ENCODE data around the gene HMCN2. TPM values are rescaled to one million over a fixed set of nuclear protein-coding genes. Genes with fewer than 3 reads are reported as not detected.

The HMCN2 gene
- total and polyA plus RNA-seq, 4 donors = 0.24 to 1.8 (median 0.29) TPM

DNA sequence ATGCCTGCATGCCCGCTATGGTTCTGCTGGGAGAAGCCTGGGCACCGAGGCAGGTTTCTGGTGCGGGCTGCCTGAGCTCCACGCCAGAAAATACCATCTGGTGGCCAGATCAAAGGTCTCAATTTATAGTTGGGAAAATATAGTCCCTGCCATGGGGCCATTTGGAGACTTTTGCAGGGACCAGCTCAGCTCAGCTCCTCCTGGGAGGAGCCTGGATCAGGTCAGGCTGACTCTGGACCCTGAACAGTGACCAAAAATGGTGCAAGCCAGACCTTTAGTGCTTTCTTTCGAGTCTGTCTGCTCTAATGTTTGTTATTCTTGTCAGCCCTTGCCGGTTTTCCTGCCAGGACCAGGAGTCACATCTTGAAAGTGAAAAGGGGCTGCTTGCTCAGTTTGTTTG lies 31.8 kb downstream of the HMCN2 start (continued):
- TF ChIP-seq, protein P1, sequence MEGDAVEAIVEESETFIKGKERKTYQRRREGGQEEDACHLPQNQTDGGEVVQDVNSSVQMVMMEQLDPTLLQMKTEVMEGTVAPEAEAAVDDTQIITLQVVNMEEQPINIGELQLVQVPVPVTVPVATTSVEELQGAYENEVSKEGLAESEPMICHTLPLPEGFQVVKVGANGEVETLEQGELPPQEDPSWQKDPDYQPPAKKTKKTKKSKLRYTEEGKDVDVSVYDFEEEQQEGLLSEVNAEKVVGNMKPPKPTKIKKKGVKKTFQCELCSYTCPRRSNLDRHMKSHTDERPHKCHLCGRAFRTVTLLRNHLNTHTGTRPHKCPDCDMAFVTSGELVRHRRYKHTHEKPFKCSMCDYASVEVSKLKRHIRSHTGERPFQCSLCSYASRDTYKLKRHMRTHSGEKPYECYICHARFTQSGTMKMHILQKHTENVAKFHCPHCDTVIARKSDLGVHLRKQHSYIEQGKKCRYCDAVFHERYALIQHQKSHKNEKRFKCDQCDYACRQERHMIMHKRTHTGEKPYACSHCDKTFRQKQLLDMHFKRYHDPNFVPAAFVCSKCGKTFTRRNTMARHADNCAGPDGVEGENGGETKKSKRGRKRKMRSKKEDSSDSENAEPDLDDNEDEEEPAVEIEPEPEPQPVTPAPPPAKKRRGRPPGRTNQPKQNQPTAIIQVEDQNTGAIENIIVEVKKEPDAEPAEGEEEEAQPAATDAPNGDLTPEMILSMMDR (IDR thresholded peaks at IDR 0.05; ENCODE audit: low read depth, low read length, missing input control) = no peak
- TF ChIP-seq JUND (IDR thresholded peaks at IDR 0.05) (no peak), GABPA (IDR thresholded peaks at IDR 0.05 in 1 of 2, conservative IDR thresholded peaks at IDR 0.05 in 1 of 2) (no peak)
- TF ChIP-seq, protein P2, sequence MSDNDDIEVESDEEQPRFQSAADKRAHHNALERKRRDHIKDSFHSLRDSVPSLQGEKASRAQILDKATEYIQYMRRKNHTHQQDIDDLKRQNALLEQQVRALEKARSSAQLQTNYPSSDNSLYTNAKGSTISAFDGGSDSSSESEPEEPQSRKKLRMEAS (IDR thresholded peaks at IDR 0.05) = no peak

DNA sequence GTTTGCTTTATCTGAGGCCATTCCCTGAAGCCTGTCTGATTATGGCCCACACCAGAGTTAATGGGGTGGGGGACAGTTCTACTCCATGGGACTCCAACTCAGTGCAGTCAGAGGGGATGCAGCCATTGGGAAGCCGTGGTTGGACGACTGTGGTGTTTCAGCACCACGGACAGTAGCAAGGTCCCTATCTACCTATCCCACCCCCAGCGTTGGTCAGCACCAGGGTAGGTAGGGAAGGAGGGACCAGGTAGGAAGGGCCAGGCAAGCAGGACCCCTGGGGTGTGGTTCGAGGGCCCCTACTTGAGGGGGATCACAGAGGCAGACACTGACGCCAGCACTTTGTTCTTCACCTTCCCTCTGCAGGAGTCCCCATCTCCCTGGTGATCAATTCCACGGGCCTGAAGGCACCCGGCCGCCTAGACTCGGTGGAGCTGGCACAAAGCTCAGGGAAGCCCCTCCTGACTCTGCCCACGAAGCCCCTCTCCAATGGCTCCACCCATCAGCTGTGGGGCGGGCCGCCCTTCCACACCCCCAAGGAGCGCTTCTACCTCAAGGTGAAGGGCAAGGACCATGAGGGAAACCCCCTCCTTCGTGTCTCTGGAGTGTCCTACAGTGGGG lies 33.2 kb downstream of the HMCN2 start:
- Histone ChIP-seq H3K9ac (ENCODE audit: low read depth in 1 of 2, low read length in 2 of 2) (no peak overlapping the region), H3K9me3 (ENCODE audit: control insufficient read depth in 4 of 4, low read length in 3 of 4) (no peaks in the 10 kb centered on the region), H3K4me3 (ENCODE audit: low read depth in 1 of 3, low read length in 3 of 3) (no peak overlapping the region), H3K27me3 (ENCODE audit: control insufficient read depth in 4 of 4, insufficient read depth in 4 of 4, low read length in 3 of 4) (no peaks in the 10 kb centered on the region), H3K27ac (ENCODE audit: low read depth in 1 of 2, low read length in 2 of 2) (no peak overlapping the region), H3K36me3 (ENCODE audit: control insufficient read depth in 4 of 4, insufficient read depth in 3 of 4, low read depth in 1 of 4, low read length in 3 of 4) (no peaks in the 10 kb centered on the region), H3K4me1 (ENCODE audit: control insufficient read depth in 4 of 4, insufficient read depth in 4 of 4, low read length in 3 of 4) (no peaks in the 10 kb centered on the region)
- DNase-seq (ENCODE audit: low spot score) = no peak
- TF ChIP-seq, protein P3, sequence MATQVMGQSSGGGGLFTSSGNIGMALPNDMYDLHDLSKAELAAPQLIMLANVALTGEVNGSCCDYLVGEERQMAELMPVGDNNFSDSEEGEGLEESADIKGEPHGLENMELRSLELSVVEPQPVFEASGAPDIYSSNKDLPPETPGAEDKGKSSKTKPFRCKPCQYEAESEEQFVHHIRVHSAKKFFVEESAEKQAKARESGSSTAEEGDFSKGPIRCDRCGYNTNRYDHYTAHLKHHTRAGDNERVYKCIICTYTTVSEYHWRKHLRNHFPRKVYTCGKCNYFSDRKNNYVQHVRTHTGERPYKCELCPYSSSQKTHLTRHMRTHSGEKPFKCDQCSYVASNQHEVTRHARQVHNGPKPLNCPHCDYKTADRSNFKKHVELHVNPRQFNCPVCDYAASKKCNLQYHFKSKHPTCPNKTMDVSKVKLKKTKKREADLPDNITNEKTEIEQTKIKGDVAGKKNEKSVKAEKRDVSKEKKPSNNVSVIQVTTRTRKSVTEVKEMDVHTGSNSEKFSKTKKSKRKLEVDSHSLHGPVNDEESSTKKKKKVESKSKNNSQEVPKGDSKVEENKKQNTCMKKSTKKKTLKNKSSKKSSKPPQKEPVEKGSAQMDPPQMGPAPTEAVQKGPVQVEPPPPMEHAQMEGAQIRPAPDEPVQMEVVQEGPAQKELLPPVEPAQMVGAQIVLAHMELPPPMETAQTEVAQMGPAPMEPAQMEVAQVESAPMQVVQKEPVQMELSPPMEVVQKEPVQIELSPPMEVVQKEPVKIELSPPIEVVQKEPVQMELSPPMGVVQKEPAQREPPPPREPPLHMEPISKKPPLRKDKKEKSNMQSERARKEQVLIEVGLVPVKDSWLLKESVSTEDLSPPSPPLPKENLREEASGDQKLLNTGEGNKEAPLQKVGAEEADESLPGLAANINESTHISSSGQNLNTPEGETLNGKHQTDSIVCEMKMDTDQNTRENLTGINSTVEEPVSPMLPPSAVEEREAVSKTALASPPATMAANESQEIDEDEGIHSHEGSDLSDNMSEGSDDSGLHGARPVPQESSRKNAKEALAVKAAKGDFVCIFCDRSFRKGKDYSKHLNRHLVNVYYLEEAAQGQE (IDR thresholded peaks at IDR 0.05) = peak; percentile 98
- TF ChIP-seq, protein P4, sequence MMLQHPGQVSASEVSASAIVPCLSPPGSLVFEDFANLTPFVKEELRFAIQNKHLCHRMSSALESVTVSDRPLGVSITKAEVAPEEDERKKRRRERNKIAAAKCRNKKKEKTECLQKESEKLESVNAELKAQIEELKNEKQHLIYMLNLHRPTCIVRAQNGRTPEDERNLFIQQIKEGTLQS (IDR thresholded peaks at IDR 0.05) = no peak
- 56% methylated on average over 15 of the region's 15 CpGs for WGBS

DNA sequence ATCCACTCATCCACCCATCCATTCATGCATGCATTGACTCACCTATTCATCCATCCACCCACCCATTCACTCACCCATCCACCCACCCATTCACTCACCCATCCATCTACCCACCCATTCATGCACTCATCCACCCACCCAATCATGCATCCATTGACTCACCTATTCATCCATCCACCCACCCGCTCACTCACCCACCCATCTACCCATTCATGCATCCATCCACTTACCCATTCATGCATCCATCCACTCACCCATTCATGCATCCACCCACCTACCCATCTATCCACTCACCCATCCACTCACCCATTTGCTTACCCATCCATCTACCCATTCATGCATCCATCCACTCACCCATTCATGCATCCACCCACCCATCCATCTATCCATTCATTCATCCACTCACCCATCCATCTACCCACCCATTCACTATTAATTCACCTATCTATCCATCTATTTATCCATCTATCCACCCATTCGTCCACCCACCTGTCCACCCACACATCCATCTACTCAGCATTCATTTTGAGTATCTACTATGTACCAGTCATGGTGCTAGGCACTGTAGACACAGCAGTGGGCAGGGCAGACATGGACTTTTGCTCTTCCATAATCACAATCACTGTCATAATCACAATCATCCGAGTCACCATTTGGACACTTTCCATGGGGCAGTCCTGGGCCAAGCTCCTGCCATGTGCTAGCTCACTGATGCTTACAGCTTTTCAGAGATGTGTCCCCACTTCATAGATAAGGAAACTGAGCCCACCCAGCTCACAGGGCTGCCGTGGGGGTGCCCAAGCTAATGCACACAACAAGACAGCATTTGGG lies 34.4 kb downstream of the HMCN2 start:
- Histone ChIP-seq H3K4me3 (ENCODE audit: low read depth in 1 of 3, low read length in 3 of 3) (no peak overlapping the region), H3K9ac (ENCODE audit: low read depth in 1 of 2, low read length in 2 of 2) (no peak overlapping the region), H3K4me1 (ENCODE audit: control insufficient read depth in 4 of 4, insufficient read depth in 4 of 4, low read length in 3 of 4) (no peaks in the 10 kb centered on the region), H3K27me3 (ENCODE audit: control insufficient read depth in 4 of 4, insufficient read depth in 4 of 4, low read length in 3 of 4) (no peaks in the 10 kb centered on the region), H3K36me3 (ENCODE audit: control insufficient read depth in 4 of 4, insufficient read depth in 3 of 4, low read depth in 1 of 4, low read length in 3 of 4) (no peaks in the 10 kb centered on the region), H3K9me3 (ENCODE audit: control insufficient read depth in 4 of 4, low read length in 3 of 4) (no peaks in the 10 kb centered on the region), H3K27ac (ENCODE audit: low read depth in 1 of 2, low read length in 2 of 2) (no peak overlapping the region)
- 49% methylated on average over 4 of the region's 4 CpGs for WGBS
- TF ChIP-seq TAF1 (conservative IDR thresholded peaks at IDR 0.05) (no peak), RXRA (IDR thresholded peaks at IDR 0.05) (no peak), HNF4A (conservative IDR thresholded peaks at IDR 0.05) (no peak), EGR1 (IDR thresholded peaks at IDR 0.05; ENCODE audit: low read depth in 2 of 2) (no peak), FOXA2 (IDR thresholded peaks at IDR 0.05) (no peak), RAD21 (IDR thresholded peaks at IDR 0.05) (no peak), HNF4G (IDR thresholded peaks at IDR 0.05) (no peak), GABPA (IDR thresholded peaks at IDR 0.05 in 1 of 2, conservative IDR thresholded peaks at IDR 0.05 in 1 of 2) (no peak), JUND (IDR thresholded peaks at IDR 0.05) (no peak), YY1 (IDR thresholded peaks at IDR 0.05) (no peak), NR2F2 (IDR thresholded peaks at IDR 0.05) (no peak), ZBTB33 (IDR thresholded peaks at IDR 0.05) (no peak)
- TF ChIP-seq, protein P3 (IDR thresholded peaks at IDR 0.05) = no peak
- no peak for DNase-seq (ENCODE audit: low spot score)

Measured in liver (tissue), 9 donors.